Immature natural killer cell (primary cell): ENCODE results near the gene SLC6A16. TPM values are rescaled to one million over a fixed set of nuclear protein-coding genes. Genes with fewer than 3 reads are reported as not detected.
A peak's percentile ranks its signal among the peaks of the same experiment; 100 is the strongest.
"Not testable (repeated sequence)": the region's sequence is repeated elsewhere in the genome, so short reads cannot be mapped to it uniquely, and the experiment has no call there.

Experiments
- DNase-seq, 3 donors: peaks; one replicate each; pipeline ENCODE4 v3.0.0; 2022; ENCODE audit warnings: mixed read lengths in 1 of 3
- H3K27ac Mint-ChIP-seq, 6 donors: one replicate each; pipeline ENCODE4 v1.8.0; 2020; ENCODE audit warnings: mixed read lengths in 6 of 6, mild to moderate bottlenecking in 5 of 6, inconsistent platforms in 4 of 6, moderate library complexity in 3 of 6
- H3K27me3 Mint-ChIP-seq, 3 donors: one replicate each; pipeline ENCODE4 v1.8.0; 2020 to 2021; ENCODE audit warnings: low read depth in 3 of 3, mild to moderate bottlenecking in 3 of 3, mixed read lengths in 3 of 3, moderate library complexity in 3 of 3, inconsistent platforms in 1 of 3
- H3K36me3 Mint-ChIP-seq, 3 donors: one replicate each; pipeline ENCODE4 v1.8.0; 2020; ENCODE audit warnings: mixed read lengths in 3 of 3, inconsistent platforms in 2 of 3, mild to moderate bottlenecking in 2 of 3
- H3K4me1 Mint-ChIP-seq, 2 donors: one replicate each; pipeline ENCODE4 v1.8.0; 2020; ENCODE audit warnings: inconsistent platforms in 2 of 2, mild to moderate bottlenecking in 2 of 2, mixed read lengths in 2 of 2, moderate library complexity in 1 of 2
- H3K4me3 Mint-ChIP-seq, 5 donors: one replicate each; pipeline ENCODE4 v1.8.0; 2020; ENCODE audit warnings: mild to moderate bottlenecking in 5 of 5, mixed read lengths in 5 of 5, inconsistent platforms in 3 of 5, moderate library complexity in 3 of 5
- H3K9me3 Mint-ChIP-seq, 6 donors: one replicate each; pipeline ENCODE4 v1.8.0; 2020; ENCODE audit warnings: mild to moderate bottlenecking in 6 of 6, mixed read lengths in 6 of 6, inconsistent platforms in 4 of 6, moderate library complexity in 3 of 6
- polyA plus RNA-seq, 3 donors: library from polyadenylated mRNA; unstranded; fragments of 300-500 nt; fragmentation: Illumina TruSeq; gene quantifications; one replicate each; pipeline ENCODE4 v1.2.3, GENCODE V29; 2021

The SLC6A16 gene
- polyA plus RNA-seq, 3 donors from 2014 or later, result 3.0 to 9.0 (median 4.4) TPM

GRCh38 chr19:49331616-49332055, 6.6 kb upstream of the SLC6A16 start:
- Mint-ChIP-seq H3K4me3 (peak overlapping the region in 3 of 5 donors; percentile 13 to 53 (median 21)), H3K4me1 (peaks cover 63 to 81% of the 10 kb centered on the region in 2 donors), H3K9me3 (no peaks in the 10 kb centered on the region), H3K27ac (peak overlapping the region in 5 of 6 donors; percentile 34 to 75 (median 70)), H3K27me3 (peaks cover 3 to 8% (median 3%) of the 10 kb centered on the region in 3 donors), H3K36me3 (peaks cover 11 to 38% (median 23%) of the 10 kb centered on the region in 3 donors)
- peak; percentile 24 to 46 (median 35) for DNase-seq

GRCh38 chr19:49331187-49331586, 6.2 kb upstream of the SLC6A16 start:
- not testable (repeated sequence) for H3K9me3 Mint-ChIP-seq, H3K27me3 Mint-ChIP-seq, DNase-seq
- H3K4me3 Mint-ChIP-seq, result peak overlapping the region in 2 of 5 donors; percentile 13 to 21
- H3K36me3 Mint-ChIP-seq, result peaks cover 13 to 39% (median 26%) of the 10 kb centered on the region in 3 donors
- H3K27ac Mint-ChIP-seq, result peak overlapping the region in 5 of 6 donors; percentile 27 to 75 (median 57)
- H3K4me1 Mint-ChIP-seq, result peaks cover 60 to 80% of the 10 kb centered on the region in 2 donors

- no peak for DNase-seq
- Mint-ChIP-seq H3K4me1 (peaks cover 46 to 65% of the 10 kb centered on the region in 2 donors), H3K27ac (peak overlapping the region in 1 of 6 donors; percentile 43), H3K27me3 (peaks cover 0 to 3% (median 0%) of the 10 kb centered on the region in 3 donors), H3K4me3 (no peak overlapping the region), H3K36me3 (peaks cover 14 to 36% (median 28%) of the 10 kb centered on the region in 3 donors), H3K9me3 (no peaks in the 10 kb centered on the region)
Observed at GRCh38 chr19:49328741-49329140, 3.8 kb upstream of the SLC6A16 start.

GRCh38 chr19:49327878-49328544, 3.0 kb upstream of the SLC6A16 start:
- peaks cover 0 to 3% (median 0%) of the 10 kb centered on the region in 3 donors for H3K27me3 Mint-ChIP-seq
- no peaks in the 10 kb centered on the region for H3K9me3 Mint-ChIP-seq
- H3K27ac Mint-ChIP-seq, result peak overlapping the region in 5 of 6 donors; percentile 18 to 43 (median 21)
- peak in 1 of 3 donors; percentile 27 for DNase-seq
- no peak overlapping the region for H3K4me3 Mint-ChIP-seq
- peaks cover 14 to 36% (median 33%) of the 10 kb centered on the region in 3 donors for H3K36me3 Mint-ChIP-seq
- peaks cover 39 to 58% of the 10 kb centered on the region in 2 donors for H3K4me1 Mint-ChIP-seq

- Mint-ChIP-seq H3K4me1 (peaks cover 23 to 41% of the 10 kb centered on the region in 2 donors), H3K27ac (no peak overlapping the region), H3K9me3 (no peaks in the 10 kb centered on the region), H3K36me3 (peaks cover 17 to 37% (median 35%) of the 10 kb centered on the region in 3 donors), H3K4me3 (no peak overlapping the region), H3K27me3 (peaks cover 0 to 3% (median 0%) of the 10 kb centered on the region in 3 donors)
- no peak for DNase-seq
Observed at GRCh38 chr19:49326165-49326704, 1.2 kb upstream of the SLC6A16 start.

GRCh38 chr19:49325756-49326155, 765 bp upstream of the SLC6A16 start:
- H3K4me1 Mint-ChIP-seq, result peaks cover 23 to 37% of the 10 kb centered on the region in 2 donors
- not testable (repeated sequence) for H3K27me3 Mint-ChIP-seq, H3K4me3 Mint-ChIP-seq, DNase-seq, H3K9me3 Mint-ChIP-seq, H3K27ac Mint-ChIP-seq
- H3K36me3 Mint-ChIP-seq, result peaks cover 17 to 39% (median 37%) of the 10 kb centered on the region in 3 donors

- Mint-ChIP-seq H3K36me3 (peaks cover 26 to 52% (median 47%) of the 10 kb centered on the region in 3 donors), H3K9me3 (peaks cover 0 to 15% (median 8%) of the 10 kb centered on the region in 6 donors), H3K27me3 (no peaks in the 10 kb centered on the region), H3K27ac (no peak overlapping the region), H3K4me1 (peaks cover 4 to 19% of the 10 kb centered on the region in 2 donors), H3K4me3 (no peak overlapping the region)
- DNase-seq, result no peak
Observed at GRCh38 chr19:49318296-49318695, 6.7 kb downstream of the SLC6A16 start.

- no peak overlapping the region for H3K27ac Mint-ChIP-seq
- H3K36me3 Mint-ChIP-seq, result peaks cover 28 to 50% (median 38%) of the 10 kb centered on the region in 3 donors
- H3K27me3 Mint-ChIP-seq, result no peaks in the 10 kb centered on the region
- no peak overlapping the region for H3K4me3 Mint-ChIP-seq
- H3K4me1 Mint-ChIP-seq, result peaks cover 4 to 19% of the 10 kb centered on the region in 2 donors
- no peak for DNase-seq
- peaks cover 0 to 15% (median 8%) of the 10 kb centered on the region in 6 donors for H3K9me3 Mint-ChIP-seq
Observed at GRCh38 chr19:49316284-49316683, 8.7 kb downstream of the SLC6A16 start.

- Mint-ChIP-seq H3K4me1 (peaks cover 4 to 19% of the 10 kb centered on the region in 2 donors), H3K27me3 (peaks cover 0 to 1% (median 0%) of the 10 kb centered on the region in 3 donors), H3K36me3 (peaks cover 33 to 60% (median 40%) of the 10 kb centered on the region in 3 donors), H3K9me3 (peaks cover 0 to 12% (median 8%) of the 10 kb centered on the region in 6 donors), H3K4me3 (no peak overlapping the region), H3K27ac (peak overlapping the region in 2 of 6 donors; percentile 16 to 25)
- no peak for DNase-seq
Observed at GRCh38 chr19:49315111-49315510, 9.9 kb downstream of the SLC6A16 start.

- Mint-ChIP-seq H3K9me3 (no peaks in the 10 kb centered on the region), H3K27ac (peak overlapping the region in 1 of 6 donors; percentile 47), H3K36me3 (peaks cover 12 to 33% (median 27%) of the 10 kb centered on the region in 3 donors), H3K27me3 (peaks cover 0 to 1% (median 0%) of the 10 kb centered on the region in 3 donors), H3K4me1 (no peaks in the 10 kb centered on the region), H3K4me3 (no peak overlapping the region)
- DNase-seq, result no peak
Observed at GRCh38 chr19:49309087-49309486, 15.9 kb downstream of the SLC6A16 start.

GRCh38 chr19:49306734-49307133, 18.3 kb downstream of the SLC6A16 start:
- not testable (repeated sequence) for H3K27me3 Mint-ChIP-seq, H3K4me1 Mint-ChIP-seq, DNase-seq, H3K9me3 Mint-ChIP-seq, H3K4me3 Mint-ChIP-seq, H3K27ac Mint-ChIP-seq
- H3K36me3 Mint-ChIP-seq, result peaks cover 23 to 35% (median 26%) of the 10 kb centered on the region in 3 donors

GRCh38 chr19:49301866-49302252, 23.1 kb downstream of the SLC6A16 start:
- Mint-ChIP-seq H3K4me3 (no peak overlapping the region), H3K36me3 (peaks cover 3 to 15% (median 11%) of the 10 kb centered on the region in 3 donors), H3K9me3 (peaks cover 0 to 6% (median 0%) of the 10 kb centered on the region in 6 donors), H3K4me1 (peaks cover 7 to 12% of the 10 kb centered on the region in 2 donors), H3K27me3 (peaks cover 0 to 4% (median 0%) of the 10 kb centered on the region in 3 donors), H3K27ac (no peak overlapping the region)
- no peak for DNase-seq

GRCh38 chr19:49301165-49301865, 23.7 kb downstream of the SLC6A16 start:
- Mint-ChIP-seq H3K9me3 (peaks cover 0 to 6% (median 0%) of the 10 kb centered on the region in 6 donors), H3K4me3 (no peak overlapping the region), H3K27ac (no peak overlapping the region), H3K4me1 (peaks cover 7 to 12% of the 10 kb centered on the region in 2 donors), H3K36me3 (peaks cover 3 to 15% (median 11%) of the 10 kb centered on the region in 3 donors), H3K27me3 (peaks cover 0 to 4% (median 0%) of the 10 kb centered on the region in 3 donors)
- peak; percentile 52 to 62 (median 60) for DNase-seq
